Stimulated activated naive CD8-positive, alpha-beta T cell treated with anti-CD3 and anti-CD28 coated beads, Interleukin-15, Interleukin-2, amounts not matched to agents 100 ng/mL and 50 ng/mL, for 24 hours (primary cell): ENCODE measurements around the gene ZNF780A.
"Not testable (repeated sequence)": the region's sequence is repeated elsewhere in the genome, so short reads cannot be mapped to it uniquely, and the experiment has no call there.

Source experiments
- H3K27ac Mint-ChIP-seq: one replicate; pipeline ENCODE4 v1.8.0; 2021; ENCODE audit warnings: mild to moderate bottlenecking, mixed read lengths
- H3K27me3 Mint-ChIP-seq: one replicate; pipeline ENCODE4 v1.8.0; 2021; ENCODE audit warnings: mixed read lengths
- H3K36me3 Mint-ChIP-seq: one replicate; pipeline ENCODE4 v1.8.0; 2021; ENCODE audit warnings: low read depth, mixed read lengths
- H3K4me1 Mint-ChIP-seq: one replicate; pipeline ENCODE4 v1.8.0; 2021; ENCODE audit warnings: low read depth, mixed read lengths
- H3K4me3 Mint-ChIP-seq: one replicate; pipeline ENCODE4 v1.8.0; 2021; ENCODE audit warnings: mild to moderate bottlenecking, mixed read lengths
- H3K9me3 Mint-ChIP-seq: one replicate; pipeline ENCODE4 v1.8.0; 2021; ENCODE audit warnings: mixed read lengths

The ZNF780A gene

DNA sequence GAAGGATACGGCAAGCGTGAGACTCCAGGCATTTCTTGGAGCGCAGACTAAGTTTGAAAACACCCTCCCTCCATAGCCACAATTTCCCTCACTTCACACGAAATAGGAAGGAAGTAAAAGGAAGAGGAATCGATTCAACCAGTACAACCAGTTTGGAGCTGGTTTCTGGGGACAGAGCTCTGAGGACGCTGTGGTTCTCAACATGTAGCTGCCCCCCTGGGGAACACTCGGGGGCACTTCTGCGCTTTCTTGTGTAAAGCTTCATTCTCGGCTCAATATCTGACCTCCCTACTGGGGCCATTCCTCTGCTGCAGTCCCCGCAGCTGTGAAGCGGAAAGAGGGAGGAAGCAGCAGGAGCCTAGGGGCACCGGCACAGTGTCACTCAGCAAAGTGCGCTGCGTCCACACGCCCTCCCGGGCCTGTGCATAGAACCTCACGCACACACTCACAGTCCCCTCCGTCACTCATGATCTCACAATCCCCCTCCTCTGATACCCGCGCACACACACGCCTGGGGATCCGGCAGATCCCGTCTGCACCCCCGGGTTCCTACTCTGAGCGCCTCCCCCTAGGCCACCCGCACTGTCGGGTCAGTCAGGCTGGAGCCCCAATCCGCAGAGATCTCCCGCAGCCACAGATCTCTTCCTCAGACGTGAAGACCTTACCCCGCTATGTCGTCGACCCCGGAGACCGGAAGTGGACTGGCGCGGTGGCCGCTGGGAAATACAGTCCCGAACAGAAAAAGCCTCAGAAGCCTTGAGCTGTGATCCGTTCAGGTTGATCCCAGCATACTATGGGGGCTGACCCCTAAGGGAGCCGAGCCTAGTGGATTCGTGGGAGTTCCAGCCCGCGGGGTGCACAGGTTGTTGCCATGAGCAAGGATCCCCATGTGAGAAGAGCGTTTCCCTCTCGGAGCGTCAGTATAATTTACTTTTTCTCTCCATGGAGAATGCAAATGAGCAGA, at the start of gene ZNF780A:
Gene ZNF780A (minus strand): TSS at position 703 of the 964 bp plus-strand sequence. CDS start 6,190 bp downstream, outside the sequence.
- Mint-ChIP-seq H3K27ac (peak within 1 kb of the TSS; percentile 99), H3K9me3 (no peaks in the 10 kb centered on the region), H3K4me1 (peaks cover 36% of the 10 kb centered on the region), H3K4me3 (peak within 1 kb of the TSS; percentile 100), H3K36me3 (peaks cover 22% of the 10 kb centered on the region), H3K27me3 (peaks cover 12% of the 10 kb centered on the region)

DNA sequence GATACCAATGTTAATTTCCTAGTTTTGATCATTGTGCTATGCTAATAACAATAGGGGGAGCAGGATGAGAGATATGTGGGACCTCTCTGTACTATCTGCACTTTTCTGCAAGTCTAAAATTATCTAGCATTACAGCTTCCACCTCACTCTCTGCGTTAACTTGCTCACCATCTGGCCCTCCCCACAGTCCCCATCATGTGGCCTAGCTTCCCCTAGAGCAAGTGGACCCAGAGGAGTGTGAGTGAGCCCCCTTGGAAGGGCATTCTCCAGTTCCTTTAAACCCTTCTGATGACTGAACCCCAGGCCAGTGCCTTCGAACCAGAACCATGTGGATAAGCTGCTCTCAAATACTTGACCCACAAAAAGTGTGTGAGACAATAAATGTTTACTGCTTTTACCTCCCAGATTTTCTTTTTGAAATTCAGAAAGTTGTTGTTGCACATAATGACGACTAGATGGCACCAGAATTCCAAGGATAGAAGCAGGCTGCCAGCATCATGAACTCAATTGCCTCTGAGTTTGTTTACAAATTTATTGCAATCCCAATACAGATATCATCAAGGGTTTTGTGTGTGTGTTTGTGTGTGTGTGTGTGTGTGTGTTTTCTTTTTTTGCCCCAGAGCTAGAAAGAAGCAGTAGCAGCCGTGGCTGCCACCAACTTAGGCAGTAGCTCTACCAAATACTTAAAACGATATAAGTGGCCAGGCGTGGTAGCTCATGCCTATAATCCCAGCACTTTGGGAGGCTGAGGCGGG, 49.0 kb upstream of the ZNF780A start:
- peaks cover 22% of the 10 kb centered on the region for H3K4me1 Mint-ChIP-seq
- no peak overlapping the region for H3K4me3 Mint-ChIP-seq
- H3K9me3 Mint-ChIP-seq = no peaks in the 10 kb centered on the region
- H3K36me3 Mint-ChIP-seq = no peaks in the 10 kb centered on the region
- no peak overlapping the region for H3K27ac Mint-ChIP-seq
- H3K27me3 Mint-ChIP-seq = peaks cover 3% of the 10 kb centered on the region

GRCh38 chr19:40136818-40137217, 46.1 kb upstream of the ZNF780A start:
- Mint-ChIP-seq H3K4me3 (no peak overlapping the region), H3K27me3 (peaks cover 10% of the 10 kb centered on the region), H3K9me3 (no peaks in the 10 kb centered on the region), H3K27ac (no peak overlapping the region), H3K4me1 (peaks cover 4% of the 10 kb centered on the region), H3K36me3 (no peaks in the 10 kb centered on the region)

GRCh38 chr19:40134866-40135265, 44.1 kb upstream of the ZNF780A start:
- Mint-ChIP-seq H3K4me1 (peaks cover 2% of the 10 kb centered on the region), H3K9me3 (peaks cover 4% of the 10 kb centered on the region), H3K4me3 (no peak overlapping the region), H3K27me3 (peaks cover 24% of the 10 kb centered on the region), H3K27ac (no peak overlapping the region), H3K36me3 (no peaks in the 10 kb centered on the region)

- H3K36me3 Mint-ChIP-seq = no peaks in the 10 kb centered on the region
- no peak overlapping the region for H3K4me3 Mint-ChIP-seq
- H3K9me3 Mint-ChIP-seq = peaks cover 9% of the 10 kb centered on the region
- no peaks in the 10 kb centered on the region for H3K4me1 Mint-ChIP-seq
- H3K27ac Mint-ChIP-seq = no peak overlapping the region
- peaks cover 29% of the 10 kb centered on the region for H3K27me3 Mint-ChIP-seq
Measured at GRCh38 chr19:40133491-40133890, 42.7 kb upstream of the ZNF780A start.

GRCh38 chr19:40130013-40130412, 39.3 kb upstream of the ZNF780A start:
- Mint-ChIP-seq H3K36me3 (no peaks in the 10 kb centered on the region), H3K4me1 (no peaks in the 10 kb centered on the region), H3K9me3 (peaks cover 9% of the 10 kb centered on the region), H3K4me3 (no peak overlapping the region), H3K27me3 (peaks cover 47% of the 10 kb centered on the region), H3K27ac (no peak overlapping the region)

DNA sequence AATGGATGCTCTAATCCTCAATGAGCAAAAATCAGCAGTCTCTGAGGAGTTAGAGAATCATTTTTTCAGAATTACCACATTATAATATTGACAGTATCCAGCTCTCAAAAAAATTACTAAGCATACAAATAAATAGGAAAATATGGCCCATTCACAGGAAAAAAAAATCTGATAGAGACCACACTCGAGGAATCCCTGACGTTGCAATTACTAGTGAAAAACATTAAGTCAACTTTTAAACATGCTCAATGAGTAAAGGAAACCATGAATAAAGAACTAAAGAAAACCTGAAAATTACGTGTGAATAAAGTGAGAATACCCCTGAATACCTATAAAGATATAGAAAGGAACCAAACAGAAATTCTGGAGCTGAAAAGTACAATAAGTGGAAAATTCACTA, 38.7 kb upstream of the ZNF780A start:
- H3K36me3 Mint-ChIP-seq = no peaks in the 10 kb centered on the region
- no peaks in the 10 kb centered on the region for H3K4me1 Mint-ChIP-seq
- H3K4me3 Mint-ChIP-seq = no peak overlapping the region
- peaks cover 52% of the 10 kb centered on the region for H3K27me3 Mint-ChIP-seq
- peaks cover 9% of the 10 kb centered on the region for H3K9me3 Mint-ChIP-seq
- no peak overlapping the region for H3K27ac Mint-ChIP-seq

GRCh38 chr19:40128991-40129390, 38.2 kb upstream of the ZNF780A start:
- Mint-ChIP-seq H3K9me3 (peaks cover 9% of the 10 kb centered on the region), H3K27me3 (peaks cover 55% of the 10 kb centered on the region), H3K27ac (no peak overlapping the region), H3K36me3 (no peaks in the 10 kb centered on the region), H3K4me1 (no peaks in the 10 kb centered on the region), H3K4me3 (no peak overlapping the region)

GRCh38 chr19:40119380-40119779, 28.6 kb upstream of the ZNF780A start:
- no peaks in the 10 kb centered on the region for H3K4me1 Mint-ChIP-seq
- H3K4me3 Mint-ChIP-seq = no peak overlapping the region
- peaks cover 4% of the 10 kb centered on the region for H3K9me3 Mint-ChIP-seq
- no peaks in the 10 kb centered on the region for H3K36me3 Mint-ChIP-seq
- H3K27me3 Mint-ChIP-seq = peaks cover 20% of the 10 kb centered on the region
- H3K27ac Mint-ChIP-seq = no peak overlapping the region

DNA sequence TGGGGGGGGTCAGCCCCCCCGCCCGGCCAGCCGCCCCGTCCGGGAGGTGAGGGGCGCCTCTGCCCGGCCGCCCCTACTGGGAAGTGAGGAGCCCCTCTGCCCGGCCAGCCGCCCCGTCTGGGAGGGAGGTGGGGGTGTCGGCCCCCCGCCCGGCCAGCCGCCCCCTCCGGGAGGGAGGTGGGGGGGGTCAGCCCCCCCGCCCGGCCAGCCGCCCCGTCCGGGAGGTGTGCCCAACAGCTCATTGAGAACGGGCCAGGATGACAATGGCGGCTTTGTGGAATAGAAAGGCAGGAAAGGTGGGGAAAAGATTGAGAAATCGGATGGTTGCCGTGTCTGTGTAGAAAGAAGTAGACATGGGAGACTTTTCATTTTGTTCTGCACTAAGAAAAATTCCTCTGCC, 27.9 kb upstream of the ZNF780A start:
- H3K9me3 Mint-ChIP-seq, H3K4me1 Mint-ChIP-seq, H3K36me3 Mint-ChIP-seq, H3K27ac Mint-ChIP-seq, H3K4me3 Mint-ChIP-seq: not testable (repeated sequence)
- peaks cover 18% of the 10 kb centered on the region for H3K27me3 Mint-ChIP-seq

DNA sequence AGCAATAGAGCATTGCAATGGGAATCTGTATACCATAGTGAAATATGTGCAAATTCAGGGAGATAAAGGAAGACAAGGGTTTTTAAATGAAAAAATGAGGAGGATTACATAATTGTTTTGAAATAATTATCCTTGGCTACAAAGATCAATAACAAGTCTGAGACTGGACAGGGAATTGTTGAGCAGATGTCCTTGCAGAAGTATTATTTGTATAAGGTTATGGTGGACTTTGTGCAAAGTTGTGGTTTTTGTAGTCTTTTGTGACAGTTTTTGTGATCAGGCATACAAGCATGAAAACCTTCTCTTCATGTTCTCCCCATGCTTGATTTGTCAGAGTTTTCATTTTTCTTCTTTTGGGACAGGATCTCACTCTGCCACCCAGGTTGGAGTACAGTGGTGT, 25.3 kb upstream of the ZNF780A start:
- Mint-ChIP-seq H3K4me3 (no peak overlapping the region), H3K4me1 (no peaks in the 10 kb centered on the region), H3K27ac (no peak overlapping the region), H3K9me3 (peaks cover 5% of the 10 kb centered on the region), H3K36me3 (no peaks in the 10 kb centered on the region), H3K27me3 (peaks cover 16% of the 10 kb centered on the region)

DNA sequence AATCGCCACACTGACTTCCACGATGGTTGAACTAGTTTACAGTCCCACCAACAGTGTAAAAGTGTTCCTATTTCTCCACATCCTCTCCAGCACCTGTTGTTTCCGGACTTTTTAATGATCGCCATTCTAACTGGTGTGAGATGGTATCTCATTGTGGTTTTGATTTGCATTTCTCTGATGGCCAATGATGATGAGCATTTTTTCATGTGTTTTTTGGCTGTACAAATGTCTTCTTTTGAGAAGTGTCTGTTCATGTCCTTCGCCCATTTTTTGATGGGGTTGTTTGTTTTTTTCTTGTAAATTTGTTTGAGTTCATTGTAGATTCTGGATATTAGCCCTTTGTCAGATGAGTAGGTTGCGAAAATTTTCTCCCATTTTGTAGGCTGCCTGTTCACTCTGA, 23.4 kb upstream of the ZNF780A start:
- peaks cover 17% of the 10 kb centered on the region for H3K27me3 Mint-ChIP-seq
- not testable (repeated sequence) for H3K4me3 Mint-ChIP-seq, H3K36me3 Mint-ChIP-seq, H3K9me3 Mint-ChIP-seq, H3K4me1 Mint-ChIP-seq, H3K27ac Mint-ChIP-seq

GRCh38 chr19:40112271-40112670, 21.5 kb upstream of the ZNF780A start:
- not testable (repeated sequence) for H3K36me3 Mint-ChIP-seq, H3K9me3 Mint-ChIP-seq, H3K4me1 Mint-ChIP-seq, H3K27ac Mint-ChIP-seq, H3K4me3 Mint-ChIP-seq
- peaks cover 17% of the 10 kb centered on the region for H3K27me3 Mint-ChIP-seq

DNA sequence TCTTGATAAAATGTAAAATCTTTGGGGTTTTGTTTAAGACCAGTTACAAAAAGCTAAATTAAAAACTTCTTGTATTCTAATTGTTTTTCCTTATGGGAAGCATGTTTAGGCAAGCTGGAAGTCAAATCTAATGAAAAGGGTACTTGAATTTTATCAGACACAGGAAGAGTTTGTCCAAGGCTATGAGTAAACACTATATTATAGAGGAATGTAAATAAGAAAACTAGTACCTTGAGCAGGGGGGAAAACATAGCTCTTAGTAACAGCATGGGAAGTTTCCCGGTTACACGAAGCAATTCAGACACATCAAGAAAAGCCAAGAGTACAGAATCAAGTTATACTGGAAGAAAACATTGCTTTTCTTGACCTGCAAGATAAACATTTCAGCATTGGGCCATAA, 19.8 kb upstream of the ZNF780A start:
- Mint-ChIP-seq H3K27me3 (peaks cover 13% of the 10 kb centered on the region), H3K36me3 (no peaks in the 10 kb centered on the region), H3K4me1 (no peaks in the 10 kb centered on the region), H3K4me3 (no peak overlapping the region), H3K9me3 (peaks cover 2% of the 10 kb centered on the region), H3K27ac (no peak overlapping the region)

DNA sequence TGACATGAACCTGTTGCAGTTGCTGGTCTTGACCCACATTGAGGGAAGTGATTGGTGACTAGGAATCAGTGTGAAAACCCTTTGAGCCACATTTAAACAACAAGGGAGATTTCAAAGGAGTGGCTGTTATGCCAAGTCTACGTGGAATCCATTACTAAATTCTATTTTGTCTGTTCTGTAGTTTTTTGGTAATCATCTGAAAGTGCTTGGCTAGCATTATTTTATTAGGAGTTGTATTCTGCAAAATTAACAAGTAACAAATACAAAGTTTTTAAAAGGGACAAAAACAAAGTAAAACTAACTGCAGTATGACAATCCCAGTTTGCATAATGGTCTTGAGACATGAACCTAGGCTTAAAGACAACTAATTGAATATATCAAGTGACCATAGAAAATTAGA, 14.0 kb upstream of the ZNF780A start:
- Mint-ChIP-seq H3K4me1 (no peaks in the 10 kb centered on the region), H3K9me3 (no peaks in the 10 kb centered on the region), H3K27me3 (no peaks in the 10 kb centered on the region), H3K36me3 (no peaks in the 10 kb centered on the region), H3K4me3 (no peak overlapping the region), H3K27ac (no peak overlapping the region)
